ENCODE measurements around the gene GATA6.

GATA6 gene
- total RNA-seq = 0 to 0.61 (median 0.27) reads per million in 4 donors

DNA sequence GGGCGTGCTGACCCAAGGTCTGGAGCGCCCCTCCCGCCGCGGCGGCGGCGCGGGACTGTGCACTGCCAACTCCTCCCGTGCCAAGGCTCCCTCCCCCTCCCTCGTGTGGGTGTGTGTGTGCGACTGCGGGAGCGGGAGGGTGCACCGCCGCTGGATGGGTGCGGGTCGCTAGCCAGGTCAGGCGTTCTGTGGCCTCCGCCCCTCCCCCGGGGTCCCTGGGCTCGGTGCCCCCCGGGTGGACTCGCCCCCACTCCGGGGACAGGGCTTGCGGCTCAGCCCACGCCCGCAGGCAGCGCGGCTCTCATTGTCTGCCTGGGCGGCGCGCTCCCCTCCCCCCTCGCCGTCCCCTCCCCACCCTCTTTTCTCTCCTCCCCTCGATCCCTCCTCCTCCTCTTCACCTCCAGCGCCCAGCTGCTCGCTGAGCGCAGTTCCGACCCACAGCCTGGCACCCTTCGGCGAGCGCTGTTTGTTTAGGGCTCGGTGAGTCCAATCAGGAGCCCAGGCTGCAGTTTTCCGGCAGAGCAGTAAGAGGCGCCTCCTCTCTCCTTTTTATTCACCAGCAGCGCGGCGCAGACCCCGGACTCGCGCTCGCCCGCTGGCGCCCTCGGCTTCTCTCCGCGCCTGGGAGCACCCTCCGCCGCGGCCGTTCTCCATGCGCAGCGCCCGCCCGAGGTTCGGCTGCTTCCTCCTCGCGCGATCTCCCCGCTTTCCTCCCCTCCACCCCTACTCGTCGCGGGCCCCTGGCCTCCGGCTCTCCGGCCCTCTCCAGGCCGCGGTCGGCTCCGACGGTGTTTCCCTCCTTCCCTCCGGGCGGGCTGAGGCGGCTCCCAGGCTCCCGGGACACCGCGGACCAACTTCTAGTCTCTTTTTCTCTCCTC is at the start of gene GATA6:
TSS of gene GATA6 (plus strand) at position 579 of the 878 bp plus-strand sequence. CDS start 1,556 bp downstream, outside the sequence.
- DNase-seq = peak in 1 of 5 donors; percentile 13

DNA sequence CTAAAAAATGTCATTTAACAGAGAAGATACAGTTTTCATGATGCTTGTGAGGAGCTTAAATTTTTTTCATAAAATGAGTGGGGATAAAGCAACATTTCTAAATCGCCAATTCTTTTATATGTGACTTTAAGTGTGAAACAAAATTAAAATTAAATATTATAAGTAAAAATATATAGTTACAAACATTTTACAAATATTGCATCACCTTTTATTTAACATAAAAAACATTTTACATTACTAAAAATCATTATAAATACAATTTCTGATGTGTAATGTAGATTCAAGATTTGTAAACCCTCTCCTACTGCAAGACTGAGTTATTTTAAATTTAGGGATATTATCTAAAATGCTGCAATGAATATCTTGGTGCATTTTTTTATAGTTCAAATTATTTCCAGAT is 44.4 kb upstream of the GATA6 start:
- no peak for DNase-seq

DNA sequence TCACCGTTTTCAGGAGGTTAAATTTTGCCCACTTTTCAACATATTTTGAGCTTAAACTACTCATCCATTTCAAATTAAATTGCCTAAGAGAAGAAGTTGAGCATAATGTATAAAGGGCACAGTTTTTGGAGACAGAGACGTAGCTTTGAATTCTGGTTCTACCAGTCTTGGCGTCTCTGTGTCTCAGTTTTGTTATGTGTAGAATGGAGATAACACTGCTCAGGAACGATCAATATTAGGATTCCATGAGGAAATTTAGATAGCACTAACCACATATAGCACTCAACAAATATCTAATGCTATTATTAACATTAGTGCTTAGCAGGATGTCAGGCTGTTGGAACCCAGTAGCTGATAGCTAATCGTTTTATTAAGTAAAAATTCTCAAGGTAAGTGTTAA is 40.4 kb upstream of the GATA6 start:
- DNase-seq = no peak

DNA sequence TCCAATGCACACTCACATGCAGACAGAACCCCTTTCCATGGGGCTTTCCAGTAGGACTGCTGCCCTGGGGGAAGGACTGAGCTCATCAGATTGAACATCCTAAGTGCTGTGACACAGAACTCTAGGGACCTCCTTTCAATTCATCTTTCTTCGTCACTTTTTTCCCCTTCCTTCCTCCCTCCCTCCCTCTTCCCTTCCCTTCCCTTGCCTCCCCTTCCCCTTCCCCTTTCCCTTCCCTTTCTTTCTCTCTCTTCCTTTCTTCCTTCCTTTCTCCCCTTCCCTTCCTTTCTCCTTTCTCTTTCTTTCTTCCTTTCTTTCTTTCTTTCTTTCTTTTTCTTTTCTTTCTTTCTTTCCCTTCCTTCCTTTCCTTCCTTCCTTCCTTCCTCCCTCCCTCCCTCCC is 39.6 kb upstream of the GATA6 start:
- no peak for DNase-seq

DNA sequence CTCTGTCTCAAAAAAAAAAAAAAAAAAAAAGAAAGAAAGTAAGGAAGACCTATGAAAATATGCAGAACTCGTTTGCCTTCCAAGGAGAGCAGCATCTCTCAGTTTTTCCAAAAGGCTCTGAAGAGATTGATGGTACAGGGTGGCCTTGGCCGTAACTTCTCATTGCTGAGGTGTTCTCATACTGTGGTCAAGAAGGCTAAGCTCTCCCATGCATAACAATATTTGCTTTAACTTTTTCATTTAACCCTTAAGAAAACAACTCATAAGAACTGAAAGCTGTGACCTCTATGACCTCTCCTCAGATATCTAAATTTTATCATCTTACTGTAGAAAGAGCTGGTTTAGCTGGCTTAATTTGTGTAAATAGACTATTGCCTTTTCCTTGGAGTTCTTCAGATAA is 37.1 kb upstream of the GATA6 start:
- no peak for DNase-seq

DNA sequence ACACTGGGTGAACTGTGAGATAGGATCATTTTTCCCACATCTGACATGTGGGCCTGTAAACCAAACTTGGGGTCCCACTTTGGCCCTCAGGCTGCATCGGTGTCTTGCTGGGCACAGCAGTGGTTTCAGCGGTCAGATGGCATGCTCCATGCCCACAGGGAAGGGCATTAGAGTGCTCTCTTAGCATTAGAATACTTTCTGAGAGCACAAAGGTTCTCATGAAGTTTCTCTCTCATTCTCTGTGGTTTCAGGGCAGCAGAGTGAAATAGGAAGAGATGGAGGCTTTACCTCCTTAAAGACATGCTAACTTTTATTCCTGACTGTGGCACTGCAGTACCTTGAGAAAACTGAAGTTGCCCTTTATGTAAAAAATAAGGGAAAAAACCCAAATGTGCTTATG is 36.6 kb upstream of the GATA6 start:
- DNase-seq = no peak

DNA sequence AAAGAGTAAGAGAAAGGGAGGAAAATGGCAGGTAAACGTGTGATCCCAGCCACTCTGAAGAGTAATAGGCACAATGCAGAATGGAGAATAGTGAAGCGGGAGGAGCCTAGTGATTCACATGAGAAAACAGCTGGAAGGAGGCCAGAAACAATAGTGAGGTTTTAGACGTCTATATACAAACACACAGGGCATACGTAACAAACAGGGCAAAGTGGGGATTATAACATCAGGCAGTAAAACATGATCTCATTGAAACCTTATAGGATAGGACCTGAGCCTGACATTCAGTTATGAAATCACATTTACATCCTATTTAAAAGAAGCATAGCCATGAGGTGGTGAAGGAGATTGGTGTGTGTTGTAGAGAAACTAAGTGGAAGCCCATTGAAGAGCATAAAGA is 33.0 kb upstream of the GATA6 start:
- no peak for DNase-seq

DNA sequence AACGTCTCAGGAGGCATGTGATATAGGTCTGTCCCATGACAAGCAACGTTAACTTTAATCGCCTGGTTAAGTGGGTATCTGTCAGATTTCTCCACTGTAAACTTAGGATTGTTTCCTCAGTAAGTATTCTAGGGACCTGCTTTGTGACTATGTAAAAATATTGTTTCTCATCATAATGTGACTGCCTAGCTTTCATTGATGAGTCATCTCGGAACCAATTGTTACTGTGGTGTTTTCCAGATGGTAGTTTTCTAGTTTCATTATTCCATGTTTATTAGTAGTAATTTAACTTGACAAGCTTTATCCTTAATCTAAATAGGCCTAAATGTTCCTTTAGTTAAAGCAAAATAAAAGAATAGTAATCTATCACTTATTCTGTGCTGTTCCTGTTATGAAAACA is 28.2 kb upstream of the GATA6 start:
- no peak for DNase-seq

DNA sequence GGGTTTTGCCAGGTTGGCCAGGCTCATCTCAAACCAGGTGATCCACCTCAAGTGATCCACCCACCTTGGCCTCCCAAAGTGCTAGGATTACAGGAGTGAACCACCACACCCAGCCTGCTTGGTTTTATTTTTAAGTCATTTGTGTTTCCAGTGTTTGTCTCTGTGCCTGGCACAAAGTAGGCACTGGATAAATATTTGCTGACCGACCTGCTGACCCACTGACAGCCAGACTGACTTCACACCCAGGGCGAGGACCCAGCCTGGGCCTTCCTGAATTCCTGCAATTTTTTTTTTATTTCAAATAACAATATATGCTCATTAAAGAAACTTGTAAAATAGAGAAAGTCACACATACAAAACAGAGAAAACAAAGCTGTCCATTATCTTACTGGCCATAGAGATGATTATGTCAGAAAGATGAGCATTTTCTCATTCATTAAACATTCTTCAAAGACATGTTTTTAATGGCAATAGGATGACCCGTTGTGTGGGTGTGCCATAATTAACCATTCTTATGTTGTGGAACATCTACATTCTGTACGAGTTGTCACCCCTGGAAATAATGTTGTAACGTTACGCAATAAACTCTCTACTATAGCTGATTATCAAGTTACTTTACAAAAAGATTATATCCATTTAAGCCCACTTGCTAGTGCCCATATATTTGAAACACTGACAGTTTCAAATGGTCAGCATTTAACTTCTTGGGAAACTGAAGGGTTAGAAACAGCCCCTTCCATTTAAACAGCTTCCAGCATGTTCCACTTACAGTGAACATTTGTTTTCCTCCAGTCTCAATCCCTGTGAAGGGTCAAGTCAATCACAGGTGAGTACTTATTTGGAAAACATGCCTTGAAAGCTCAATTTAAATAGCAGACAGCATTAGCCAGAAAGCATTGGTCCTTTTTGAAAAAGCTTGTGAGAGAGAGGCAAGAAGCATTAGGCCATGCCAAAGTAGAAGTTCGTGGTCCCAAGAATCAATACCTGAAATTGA is 25.7 kb upstream of the GATA6 start:
- no peak for DNase-seq

DNA sequence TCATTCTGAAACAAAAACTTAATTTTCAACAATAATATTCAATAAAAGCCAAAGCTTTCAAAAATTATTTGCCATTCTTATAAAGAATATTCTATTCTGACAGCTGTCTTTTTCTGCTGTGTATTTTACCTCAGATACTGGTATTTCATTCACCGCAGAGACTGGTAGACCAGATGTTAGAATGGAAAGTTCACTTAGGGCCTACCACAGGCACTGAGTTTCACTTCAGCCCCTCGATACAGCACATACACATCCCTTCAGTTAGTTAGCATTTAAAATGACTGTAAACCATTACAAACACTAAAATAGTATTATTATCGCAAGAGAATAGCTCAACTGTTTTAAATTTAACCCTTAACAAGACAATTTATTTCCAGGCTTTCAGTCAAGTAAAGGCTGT is 24.2 kb upstream of the GATA6 start:
- DNase-seq = no peak

DNA sequence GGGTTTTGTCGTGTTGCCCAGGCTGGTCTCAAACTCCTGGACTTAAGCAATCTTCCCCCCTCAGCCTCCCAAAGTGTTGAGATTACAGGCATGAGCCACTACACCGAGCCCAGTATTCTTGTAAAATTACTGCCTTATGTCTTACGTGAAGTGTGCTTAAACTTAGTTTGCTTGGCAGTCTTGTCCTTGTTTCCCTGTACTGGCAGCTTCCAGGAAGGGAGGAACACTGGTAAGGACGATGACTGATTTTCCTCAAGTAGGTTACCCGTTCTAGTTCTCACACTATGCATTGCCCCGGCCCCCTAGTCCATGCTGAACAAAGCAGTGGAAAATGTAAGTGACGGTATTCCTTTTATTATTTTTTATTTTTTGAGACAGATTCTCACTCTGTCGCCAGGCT is 19.7 kb upstream of the GATA6 start:
- DNase-seq = no peak

DNA sequence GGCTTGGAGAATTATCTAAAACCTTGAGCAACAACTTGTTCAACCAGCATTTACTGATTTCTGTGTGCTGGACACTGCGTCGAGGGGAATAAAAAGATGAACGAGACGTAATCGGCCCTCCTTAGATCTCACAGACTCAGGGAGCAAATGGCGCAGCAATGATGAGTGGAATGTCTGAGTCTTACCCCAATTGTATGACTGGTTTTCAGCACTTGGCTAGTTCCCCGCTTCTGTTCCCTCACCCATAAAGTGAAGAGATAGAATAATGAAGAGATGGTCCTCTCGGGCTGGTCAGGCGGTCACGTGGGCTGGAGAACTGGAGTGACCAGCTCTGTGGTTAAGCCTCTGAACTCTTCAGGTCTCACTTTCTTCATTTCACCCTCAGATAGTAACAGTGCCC is 17.3 kb upstream of the GATA6 start:
- DNase-seq = no peak

DNA sequence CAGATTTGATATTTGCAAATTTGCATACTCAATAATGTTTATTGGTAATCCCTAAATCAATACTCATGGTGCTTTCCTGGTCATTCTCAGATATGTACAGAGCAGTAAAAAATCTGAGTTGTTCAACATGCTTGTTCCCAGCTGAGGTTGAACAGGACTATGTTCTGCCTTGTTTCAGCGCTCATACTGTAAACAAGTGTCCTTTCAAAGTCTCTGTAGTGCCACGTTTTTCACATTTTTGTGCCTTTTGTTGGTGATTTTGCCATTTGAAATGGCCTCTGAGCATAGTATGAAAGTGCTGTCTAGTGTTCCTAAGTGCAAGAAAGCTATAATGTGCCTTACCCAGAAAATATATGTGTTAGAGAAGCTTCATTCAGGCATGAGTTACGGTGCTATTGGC is 16.0 kb upstream of the GATA6 start:
- DNase-seq = no peak

DNA sequence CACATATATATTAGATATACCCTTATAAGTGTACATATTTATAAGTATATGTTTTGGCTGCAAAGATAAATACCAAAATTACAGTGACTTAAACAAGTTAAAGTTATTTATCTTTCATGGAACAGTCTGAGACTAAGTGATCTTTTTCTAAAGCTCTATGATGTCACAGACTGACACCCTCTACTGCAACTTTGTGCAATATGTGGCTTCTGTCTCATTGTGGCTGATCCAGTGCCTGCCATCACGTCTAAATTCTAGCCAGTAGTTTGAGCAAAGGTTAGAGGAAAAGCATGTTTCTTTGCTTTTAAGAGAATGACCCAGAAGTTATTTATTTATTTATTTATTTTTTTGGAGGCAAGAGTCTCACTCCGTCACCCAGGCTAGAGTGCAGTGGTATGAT is 13.8 kb upstream of the GATA6 start:
- DNase-seq = no peak

DNA sequence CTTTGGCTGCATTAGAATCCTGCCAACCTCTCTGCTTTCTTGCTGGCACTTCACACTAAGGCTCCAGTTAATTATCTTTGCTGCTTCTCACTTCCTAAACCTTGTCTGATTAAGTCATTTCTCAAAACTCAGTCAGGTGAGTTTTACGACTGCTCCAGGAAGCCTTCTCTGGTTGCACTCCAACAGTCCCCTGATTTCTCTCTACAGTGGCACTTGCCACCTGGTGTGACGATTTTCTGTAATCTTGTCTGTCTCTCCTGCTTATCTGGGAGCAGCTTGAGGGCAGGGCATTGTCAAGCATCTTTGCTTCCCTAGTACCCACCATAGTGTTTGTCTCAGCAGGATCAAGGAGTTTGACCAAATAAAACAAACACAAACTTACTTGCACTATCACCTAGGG is 10.4 kb upstream of the GATA6 start:
- DNase-seq = no peak

DNA sequence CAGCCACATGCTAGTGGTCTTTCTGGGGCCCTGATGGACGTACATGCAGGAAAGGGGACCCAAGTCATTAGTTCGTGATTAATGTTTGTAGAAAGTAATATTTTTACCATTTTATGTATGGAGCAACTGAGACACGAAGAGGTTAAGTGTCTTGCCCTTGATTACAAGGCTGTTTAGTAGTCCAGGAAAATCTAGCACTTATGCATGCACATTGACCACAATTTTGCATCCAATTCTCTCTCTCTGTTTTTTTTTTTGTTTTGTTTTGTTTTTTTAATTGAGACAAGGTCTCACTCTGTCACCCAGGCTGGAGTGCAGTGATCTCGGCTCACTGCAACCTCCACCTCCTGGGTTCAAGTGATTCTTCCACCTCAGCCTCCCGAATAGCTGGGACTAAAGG is 8.3 kb upstream of the GATA6 start:
- no peak for DNase-seq

DNA sequence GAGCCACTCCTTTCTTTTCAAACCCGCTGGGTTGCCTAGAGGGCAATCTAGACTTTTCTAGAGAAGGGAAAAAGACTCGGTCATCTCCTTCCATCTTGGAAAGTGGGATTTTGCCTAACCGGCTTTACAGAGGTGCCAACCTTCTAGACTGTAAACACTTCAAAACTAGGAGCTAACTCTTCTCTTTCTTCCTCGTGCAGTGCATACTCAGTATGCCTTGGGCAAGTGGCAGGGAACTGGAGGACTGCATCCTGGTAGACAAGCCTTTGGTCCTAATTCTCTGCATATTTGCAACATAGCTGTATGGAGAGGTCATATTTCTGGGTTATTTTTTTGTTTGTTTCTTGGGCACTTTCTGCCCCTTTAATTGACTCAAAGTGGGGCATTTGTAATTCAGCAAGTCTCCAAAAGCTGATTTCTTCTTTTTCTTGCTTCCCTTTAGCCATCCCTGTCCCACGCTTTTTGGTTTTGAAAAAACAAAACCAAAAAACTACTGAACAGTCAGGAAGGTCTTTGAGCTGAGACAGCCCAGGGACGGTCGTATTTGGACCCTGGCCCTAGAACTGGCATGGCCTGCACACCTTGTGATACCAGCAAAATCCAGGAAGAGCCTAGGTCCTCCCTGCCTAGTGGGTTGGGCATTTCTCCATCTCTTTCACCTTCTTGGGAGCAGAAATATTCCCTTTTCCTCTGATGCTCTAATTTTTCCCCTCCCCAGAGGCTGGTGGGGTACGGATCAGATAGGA is 5.8 kb upstream of the GATA6 start:
- no peak for DNase-seq

DNA sequence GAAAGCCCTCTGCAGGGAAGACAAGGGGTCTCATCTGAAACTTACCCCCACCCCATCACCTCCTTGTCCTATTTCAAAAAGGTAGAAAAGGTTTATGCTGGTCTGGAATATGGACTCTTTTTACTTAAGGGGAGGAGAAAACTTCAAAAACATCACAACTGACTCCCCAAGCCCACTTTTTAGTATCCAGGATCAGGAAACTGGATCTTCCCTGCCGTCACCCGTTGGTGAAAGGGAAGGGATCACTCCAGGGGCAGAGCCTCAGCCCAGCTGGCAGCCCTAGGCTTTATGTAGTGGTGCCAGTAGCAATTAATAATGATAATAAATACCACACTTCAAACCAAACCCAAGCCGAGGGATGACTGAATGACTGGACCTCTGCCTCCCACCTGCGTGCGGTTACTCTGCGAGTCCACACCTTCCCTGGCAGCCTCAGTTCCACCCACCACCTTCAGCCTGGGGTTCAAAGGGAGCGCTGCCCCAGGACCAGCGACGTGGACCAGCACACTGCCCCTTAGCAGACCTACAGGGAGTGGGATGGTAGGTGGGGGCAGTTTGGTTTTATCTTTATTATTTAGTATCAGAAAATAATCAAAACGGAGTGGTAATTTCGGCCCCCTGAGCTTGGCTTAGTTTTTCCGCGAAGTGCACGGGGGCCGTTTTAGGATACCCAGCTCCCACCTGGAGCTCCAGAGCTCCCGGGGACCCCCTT is 4.9 kb upstream of the GATA6 start:
- no peak for DNase-seq

DNA sequence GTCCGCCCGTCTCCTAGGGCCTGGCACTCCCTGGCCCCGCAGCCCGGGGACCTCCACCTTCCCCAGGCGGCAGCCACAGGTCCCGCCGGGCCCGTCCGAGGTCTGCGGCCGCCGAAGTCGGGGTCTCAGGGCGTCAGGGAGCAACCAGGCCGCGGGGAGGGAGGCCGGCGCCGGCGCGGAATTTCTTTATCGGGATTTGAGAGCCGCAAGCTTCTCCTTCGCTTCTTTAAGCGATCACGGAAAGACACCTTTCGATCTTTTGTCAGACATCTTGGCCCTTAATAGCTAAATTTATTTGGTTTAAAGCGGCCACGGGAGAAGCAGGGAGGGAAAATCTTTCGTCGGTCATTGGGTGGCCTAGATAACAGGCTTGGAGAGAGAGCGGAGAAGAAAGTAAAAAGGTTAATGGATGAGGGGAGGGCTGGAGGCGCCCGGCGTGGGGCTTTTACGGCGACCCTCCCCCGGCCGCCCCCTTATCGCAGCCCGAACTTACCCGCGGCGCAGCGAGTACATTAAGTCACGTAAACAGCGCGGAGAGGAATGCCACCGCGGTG is 4.3 kb upstream of the GATA6 start:
- no peak for DNase-seq

DNA sequence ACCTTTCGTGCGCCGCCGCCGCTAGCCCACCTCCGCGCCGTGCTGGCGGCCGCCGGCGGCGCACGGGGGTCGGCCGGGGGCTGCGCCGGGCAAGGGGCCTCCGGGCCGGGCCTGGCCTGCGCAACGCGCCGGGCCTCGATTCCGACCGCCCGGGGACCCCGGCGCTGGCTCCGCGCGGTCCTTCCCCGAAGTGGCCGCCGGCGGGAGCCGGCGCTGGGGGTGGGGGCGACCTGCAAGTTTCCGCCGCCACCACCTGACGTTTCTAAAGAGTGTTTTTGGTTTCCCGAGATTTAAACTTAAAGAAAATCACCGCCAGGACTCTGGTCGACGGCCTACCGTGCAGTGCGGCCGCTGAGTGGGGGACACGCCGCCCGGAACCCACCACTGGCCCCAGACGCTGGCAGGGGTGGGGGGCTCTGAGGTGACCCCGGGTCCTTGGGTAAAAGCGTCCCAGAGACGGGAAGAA is 3.8 kb upstream of the GATA6 start:
- DNase-seq = no peak

DNA sequence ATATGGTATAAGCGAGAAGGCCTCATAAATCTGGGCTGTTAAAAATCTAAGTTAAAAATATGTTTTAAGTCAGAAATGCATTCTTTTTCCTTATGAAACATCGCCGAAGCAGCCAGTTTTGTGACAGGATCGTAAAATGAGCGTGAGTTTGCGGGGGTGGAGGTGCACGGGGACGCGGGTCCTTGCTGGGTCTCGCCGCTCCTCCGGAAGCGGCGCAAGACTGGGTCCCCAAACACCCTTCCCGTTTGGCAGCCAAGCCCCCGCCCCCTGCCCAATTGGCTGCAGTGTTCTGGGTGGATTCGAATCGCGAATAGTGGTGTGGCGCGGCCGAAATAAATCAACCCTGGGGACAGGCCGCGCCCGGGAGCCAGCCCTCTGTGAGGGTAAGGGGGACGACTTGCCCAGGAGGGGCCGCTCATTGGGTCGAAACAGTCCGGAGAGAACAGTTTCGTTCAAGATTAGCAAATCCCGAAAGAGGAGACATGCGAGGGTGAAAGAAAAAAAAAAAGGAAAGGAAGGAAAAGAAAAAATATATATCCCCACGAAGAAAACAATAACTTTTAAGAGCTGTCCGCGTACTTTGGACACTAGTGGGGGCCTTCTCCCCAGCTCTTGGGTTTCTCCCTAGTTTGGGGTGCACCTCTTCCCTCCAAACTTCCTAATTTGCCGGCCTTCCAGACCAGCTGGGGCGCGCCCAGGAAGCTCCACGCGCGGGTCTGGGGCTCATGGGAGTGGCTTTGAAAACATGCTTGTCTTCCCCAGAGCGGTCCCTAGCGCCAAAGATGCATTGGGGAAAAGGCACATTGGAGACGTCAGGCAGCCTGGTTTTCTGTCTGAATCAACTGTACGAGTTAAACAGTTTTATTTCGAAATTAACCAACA is 3.1 kb upstream of the GATA6 start:
- no peak for DNase-seq

Measured in T-helper 1 cell (primary cell).